ENCODE results near the gene TRIM7. TPM values are rescaled to one million over a fixed set of nuclear protein-coding genes. Genes with fewer than 3 reads are reported as not detected.

TRIM7 gene
- total RNA-seq, 1 experiment from 2014 or later = 30.2 TPM

GRCh38 chr5:181189363-181189961 is 15.5 kb downstream of the TRIM7 start:
- Histone ChIP-seq H3K4me1 (ENCODE audit: control insufficient read depth in 1 of 2, insufficient read depth in 2 of 2, low read length in 2 of 2) (peaks cover 21 to 54% of the 10 kb centered on the region in 2 experiments), H3K27ac (ENCODE audit: low read depth, low read length) (peak overlapping the region; percentile 67), H4K20me1 (ENCODE audit: insufficient read depth) (no peaks in the 10 kb centered on the region), H3K4me2 (ENCODE audit: low read length) (peak overlapping the region; percentile 90), H3K27me3 (ENCODE audit: insufficient read depth, low read length) (no peaks in the 10 kb centered on the region), H3K9me3 (ENCODE audit: control insufficient read depth in 1 of 2, insufficient read depth in 1 of 2, low read depth in 1 of 2, low read length in 2 of 2) (no peaks in the 10 kb centered on the region), H3K4me3 (replicated peaks in 1 of 2; ENCODE audit: low read depth in 1 of 2, low read length in 2 of 2) (peak overlapping the region; percentile 39 to 64), H2AFZ (ENCODE audit: low read depth, low read length, poor library complexity, severe bottlenecking) (peak overlapping the region; percentile 83), H3K9ac (ENCODE audit: low read length) (peak overlapping the region; percentile 64), H3K79me2 (ENCODE audit: insufficient read depth, low read length) (0 out of 2 replicates have a peak, but pooled peaks cover 6% of the 10 kb centered on the region), H3K9me2 (ENCODE audit: insufficient read depth) (no peaks in the 10 kb centered on the region), H3K36me3 (ENCODE audit: control insufficient read depth in 1 of 2, insufficient read depth in 2 of 2, low read length in 2 of 2) (no peaks in the 10 kb centered on the region)
- ChIA-PET CTCF (interaction anchor here (1.6 kb wide), 1 partner anchor 22 kb away, joined by 4 read pairs; no protein-coding TSS in a partner anchor), RAD21 (ENCODE audit: low non-redundant PET in 1 of 2, low total read pairs in 2 of 2, uncharacterized antibody in 2 of 2, unreplicated experiment in 2 of 2) (no interaction called here), POLR2A (interaction anchor here (0.9 to 3.2 kb wide), 2 partner anchors 15 to 55 kb away, joined by 3 to 10 read pairs; partner anchors contain the start of genes RACK1 and TRIM7)
- ATAC-seq = no peak
- no peak for DNase-seq (ENCODE audit: low read depth, low spot score)
- BruUV-seq (replicated peaks) = no TSS peak
- TF ChIP-seq YY1 (IDR thresholded peaks at IDR 0.05; ENCODE audit: extremely low read depth, insufficient replicate concordance, low read depth, low read length) (no peak), SRF (IDR thresholded peaks at IDR 0.05; ENCODE audit: low read depth) (no peak), ATF3 (IDR thresholded peaks at IDR 0.05) (no peak), ZFX (IDR thresholded peaks at IDR 0.05) (no peak), SP1 (IDR thresholded peaks at IDR 0.05; ENCODE audit: low read depth) (no peak), ELF1 (IDR thresholded peaks at IDR 0.05; ENCODE audit: borderline replicate concordance, low read depth) (no peak), FOSL1 (IDR thresholded peaks at IDR 0.05; ENCODE audit: low read depth) (no peak), POLR2AphosphoS5 (IDR thresholded peaks at IDR 0.05; ENCODE audit: low read depth, low read length) (no peak), JUND (IDR thresholded peaks at IDR 0.05) (no peak), EZH2 (IDR thresholded peaks at IDR 0.05) (no peak), ZNF274 (IDR thresholded peaks at IDR 0.05; ENCODE audit: low read depth, low read length) (no peak), REST (IDR thresholded peaks at IDR 0.05; ENCODE audit: low read depth) (no peak), POLR2A (IDR thresholded peaks at IDR 0.05; ENCODE audit: borderline replicate concordance, extremely low read depth, insufficient read depth, insufficient read length) (no peak), EGR1 (IDR thresholded peaks at IDR 0.05; ENCODE audit: low read depth) (no peak), MAX (IDR thresholded peaks at IDR 0.05) (no peak), SIN3A (IDR thresholded peaks at IDR 0.05; ENCODE audit: low read depth) (no peak), CEBPB (IDR thresholded peaks at IDR 0.05; ENCODE audit: low read depth) (no peak)
- intact Hi-C loops (cut with micrococcal nuclease) = loop anchor here (2.0 kb wide), 1 partner anchor 17 kb away; no protein-coding TSS in a partner anchor

All from HCT116 (cell line).